GM19099 (cell line): ENCODE data around the gene PLA2G6.

ENCODE experiments used
- POLR2A ChIP-seq: IDR thresholded peaks from 3 replicates; pipeline ENCODE4 v1.6.1; 2011; ENCODE audit warnings: low read depth; ENCODE audit not compliant: insufficient read length; ENCODE audit errors: extremely low read depth

Gene PLA2G6

GRCh38 chr22:38220163-38220562 lies 38.5 kb upstream of the PLA2G6 start:
- no peak for TF ChIP-seq POLR2A

GRCh38 chr22:38219632-38220031 lies 38.0 kb upstream of the PLA2G6 start:
- no peak for TF ChIP-seq POLR2A

- no peak for TF ChIP-seq POLR2A
These were observed 37.3 kb upstream of the PLA2G6 start for GRCh38 chr22:38218661-38219622.

- TF ChIP-seq POLR2A, result no peak
These were observed 33.8 kb upstream of the PLA2G6 start for GRCh38 chr22:38215156-38216038.

- peak; percentile 33 for TF ChIP-seq POLR2A
These were observed 32.8 kb upstream of the PLA2G6 start for GRCh38 chr22:38214302-38215056.

- TF ChIP-seq POLR2A, result no peak
These were observed 32.3 kb upstream of the PLA2G6 start for GRCh38 chr22:38213990-38214301.

GRCh38 chr22:38213319-38213989 lies 31.8 kb upstream of the PLA2G6 start:
- TF ChIP-seq POLR2A, result no peak

- no peak for TF ChIP-seq POLR2A
These were observed 30.8 kb upstream of the PLA2G6 start for GRCh38 chr22:38212442-38212841.

GRCh38 chr22:38211556-38211955 lies 29.9 kb upstream of the PLA2G6 start:
- no peak for TF ChIP-seq POLR2A

- TF ChIP-seq POLR2A, result no peak
These were observed 26.9 kb upstream of the PLA2G6 start for GRCh38 chr22:38208551-38208968.

GRCh38 chr22:38207898-38208432 lies 26.3 kb upstream of the PLA2G6 start:
- TF ChIP-seq POLR2A, result no peak

- TF ChIP-seq POLR2A, result no peak
These were observed 23.9 kb upstream of the PLA2G6 start for GRCh38 chr22:38205261-38206128.

GRCh38 chr22:38204784-38205183 lies 23.2 kb upstream of the PLA2G6 start:
- TF ChIP-seq POLR2A, result no peak

GRCh38 chr22:38203855-38204514 lies 22.4 kb upstream of the PLA2G6 start:
- no peak for TF ChIP-seq POLR2A
